Measurements from ENCODE around the gene ZNF814.

- TF ChIP-seq EZH2 (IDR thresholded peaks at IDR 0.05; ENCODE audit: insufficient read depth, poor library complexity, severe bottlenecking): no peak
- no peak for TF ChIP-seq EZH2phosphoT487 (IDR thresholded peaks at IDR 0.05; ENCODE audit: insufficient read depth, low read depth)
Measured at GRCh38 chr19:57803594-57804325, 85.1 kb downstream of the ZNF814 start.
